Measurements from ENCODE around the gene LRRTM4. TPM values are rescaled to one million over a fixed set of nuclear protein-coding genes. Genes with fewer than 3 reads are reported as not detected.

The LRRTM4 gene
- polyA plus RNA-seq, 1 donor from 2014 or later, result 37.1 TPM

- TF ChIP-seq, protein P1, sequence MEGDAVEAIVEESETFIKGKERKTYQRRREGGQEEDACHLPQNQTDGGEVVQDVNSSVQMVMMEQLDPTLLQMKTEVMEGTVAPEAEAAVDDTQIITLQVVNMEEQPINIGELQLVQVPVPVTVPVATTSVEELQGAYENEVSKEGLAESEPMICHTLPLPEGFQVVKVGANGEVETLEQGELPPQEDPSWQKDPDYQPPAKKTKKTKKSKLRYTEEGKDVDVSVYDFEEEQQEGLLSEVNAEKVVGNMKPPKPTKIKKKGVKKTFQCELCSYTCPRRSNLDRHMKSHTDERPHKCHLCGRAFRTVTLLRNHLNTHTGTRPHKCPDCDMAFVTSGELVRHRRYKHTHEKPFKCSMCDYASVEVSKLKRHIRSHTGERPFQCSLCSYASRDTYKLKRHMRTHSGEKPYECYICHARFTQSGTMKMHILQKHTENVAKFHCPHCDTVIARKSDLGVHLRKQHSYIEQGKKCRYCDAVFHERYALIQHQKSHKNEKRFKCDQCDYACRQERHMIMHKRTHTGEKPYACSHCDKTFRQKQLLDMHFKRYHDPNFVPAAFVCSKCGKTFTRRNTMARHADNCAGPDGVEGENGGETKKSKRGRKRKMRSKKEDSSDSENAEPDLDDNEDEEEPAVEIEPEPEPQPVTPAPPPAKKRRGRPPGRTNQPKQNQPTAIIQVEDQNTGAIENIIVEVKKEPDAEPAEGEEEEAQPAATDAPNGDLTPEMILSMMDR (IDR thresholded peaks at IDR 0.05; ENCODE audit: poor library complexity, severe bottlenecking), result no peak
- TF ChIP-seq SMC3 (conservative IDR thresholded peaks at IDR 0.05; ENCODE audit: poor library complexity) (no peak), RAD21 (conservative IDR thresholded peaks at IDR 0.05) (no peak), EZH2 (IDR thresholded peaks at IDR 0.05; ENCODE audit: borderline replicate concordance, insufficient read depth, low read length, poor library complexity, severe bottlenecking) (no peak), POLR2AphosphoS5 (IDR thresholded peaks at IDR 0.05) (no peak), TAF1 (IDR thresholded peaks at IDR 0.05; ENCODE audit: low read depth) (no peak), MXI1 (conservative IDR thresholded peaks at IDR 0.05; ENCODE audit: poor library complexity, severe bottlenecking) (no peak), EP300 (conservative IDR thresholded peaks at IDR 0.05; ENCODE audit: poor library complexity, severe bottlenecking) (no peak)
- TF ChIP-seq, protein P2, sequence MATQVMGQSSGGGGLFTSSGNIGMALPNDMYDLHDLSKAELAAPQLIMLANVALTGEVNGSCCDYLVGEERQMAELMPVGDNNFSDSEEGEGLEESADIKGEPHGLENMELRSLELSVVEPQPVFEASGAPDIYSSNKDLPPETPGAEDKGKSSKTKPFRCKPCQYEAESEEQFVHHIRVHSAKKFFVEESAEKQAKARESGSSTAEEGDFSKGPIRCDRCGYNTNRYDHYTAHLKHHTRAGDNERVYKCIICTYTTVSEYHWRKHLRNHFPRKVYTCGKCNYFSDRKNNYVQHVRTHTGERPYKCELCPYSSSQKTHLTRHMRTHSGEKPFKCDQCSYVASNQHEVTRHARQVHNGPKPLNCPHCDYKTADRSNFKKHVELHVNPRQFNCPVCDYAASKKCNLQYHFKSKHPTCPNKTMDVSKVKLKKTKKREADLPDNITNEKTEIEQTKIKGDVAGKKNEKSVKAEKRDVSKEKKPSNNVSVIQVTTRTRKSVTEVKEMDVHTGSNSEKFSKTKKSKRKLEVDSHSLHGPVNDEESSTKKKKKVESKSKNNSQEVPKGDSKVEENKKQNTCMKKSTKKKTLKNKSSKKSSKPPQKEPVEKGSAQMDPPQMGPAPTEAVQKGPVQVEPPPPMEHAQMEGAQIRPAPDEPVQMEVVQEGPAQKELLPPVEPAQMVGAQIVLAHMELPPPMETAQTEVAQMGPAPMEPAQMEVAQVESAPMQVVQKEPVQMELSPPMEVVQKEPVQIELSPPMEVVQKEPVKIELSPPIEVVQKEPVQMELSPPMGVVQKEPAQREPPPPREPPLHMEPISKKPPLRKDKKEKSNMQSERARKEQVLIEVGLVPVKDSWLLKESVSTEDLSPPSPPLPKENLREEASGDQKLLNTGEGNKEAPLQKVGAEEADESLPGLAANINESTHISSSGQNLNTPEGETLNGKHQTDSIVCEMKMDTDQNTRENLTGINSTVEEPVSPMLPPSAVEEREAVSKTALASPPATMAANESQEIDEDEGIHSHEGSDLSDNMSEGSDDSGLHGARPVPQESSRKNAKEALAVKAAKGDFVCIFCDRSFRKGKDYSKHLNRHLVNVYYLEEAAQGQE (IDR thresholded peaks at IDR 0.05; ENCODE audit: borderline replicate concordance), result no peak
- no peaks in the 10 kb centered on the region for H3K9me2 ChIP-seq (ENCODE audit: insufficient read depth, low read length)
- H3K79me2 ChIP-seq (replicated peaks; ENCODE audit: insufficient read depth, low read length), result no peaks in the 10 kb centered on the region
- H3K4me3 ChIP-seq (ENCODE audit: low read length), result no peak overlapping the region
- no peaks in the 10 kb centered on the region for H4K20me1 ChIP-seq (ENCODE audit: insufficient read depth)
- H3K27ac ChIP-seq (ENCODE audit: low read length), result no peak overlapping the region
- H3K36me3 ChIP-seq (ENCODE audit: insufficient read depth, low read length), result no peaks in the 10 kb centered on the region
- no peaks in the 10 kb centered on the region for H3K27me3 ChIP-seq (ENCODE audit: insufficient read depth, low read depth, low read length)
- no peak overlapping the region for H2AFZ ChIP-seq (ENCODE audit: low read depth, low read length)
- H3K4me2 ChIP-seq (ENCODE audit: low read length), result no peak overlapping the region
- no peak overlapping the region for H3K9ac ChIP-seq (ENCODE audit: low read length)
- no peaks in the 10 kb centered on the region for H3F3A ChIP-seq (ENCODE audit: insufficient read depth, low read length, poor library complexity, severe bottlenecking)
- H3K9me3 ChIP-seq (ENCODE audit: low read length), result no peaks in the 10 kb centered on the region
Observed at GRCh38 chr2:76730021-76730420, 792.2 kb downstream of the LRRTM4 start.

DNA sequence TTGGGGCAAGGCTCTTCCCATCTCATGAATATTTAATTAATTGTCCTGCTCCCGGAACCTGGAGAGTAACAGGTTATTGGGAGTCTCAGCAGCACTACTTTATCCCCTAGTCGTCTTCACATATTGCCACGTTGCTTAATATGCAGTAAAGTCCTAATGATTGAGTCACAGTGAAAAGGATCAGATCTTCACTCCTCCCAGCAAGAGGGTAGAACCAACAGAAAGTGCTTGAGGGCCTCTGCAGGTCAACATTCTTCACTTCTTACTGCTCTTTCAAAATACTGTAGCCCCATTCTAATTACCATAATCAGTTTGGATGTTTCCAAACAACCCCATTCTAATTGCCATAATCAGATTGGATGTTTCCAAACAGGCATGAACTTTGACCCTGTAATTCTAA, 801.0 kb downstream of the LRRTM4 start:
- Histone ChIP-seq H3F3A (ENCODE audit: insufficient read depth, low read length, poor library complexity, severe bottlenecking) (no peaks in the 10 kb centered on the region), H3K4me3 (ENCODE audit: low read length) (no peak overlapping the region), H3K79me2 (replicated peaks; ENCODE audit: insufficient read depth, low read length) (no peaks in the 10 kb centered on the region), H3K4me2 (ENCODE audit: low read length) (no peak overlapping the region), H2AFZ (ENCODE audit: low read depth, low read length) (no peak overlapping the region), H3K27ac (ENCODE audit: low read length) (no peak overlapping the region), H4K20me1 (ENCODE audit: insufficient read depth) (no peaks in the 10 kb centered on the region), H3K36me3 (ENCODE audit: insufficient read depth, low read length) (no peaks in the 10 kb centered on the region), H3K27me3 (ENCODE audit: insufficient read depth, low read depth, low read length) (no peaks in the 10 kb centered on the region), H3K9me2 (ENCODE audit: insufficient read depth, low read length) (no peaks in the 10 kb centered on the region), H3K9ac (ENCODE audit: low read length) (no peak overlapping the region), H3K9me3 (ENCODE audit: low read length) (no peaks in the 10 kb centered on the region)
- no peak for TF ChIP-seq POLR2AphosphoS5 (IDR thresholded peaks at IDR 0.05)
- no peak for TF ChIP-seq EZH2 (IDR thresholded peaks at IDR 0.05; ENCODE audit: borderline replicate concordance, insufficient read depth, low read length, poor library complexity, severe bottlenecking)
- no peak for TF ChIP-seq TAF1 (IDR thresholded peaks at IDR 0.05; ENCODE audit: low read depth)
- no peak for TF ChIP-seq EP300 (conservative IDR thresholded peaks at IDR 0.05; ENCODE audit: poor library complexity, severe bottlenecking)
- TF ChIP-seq, protein P1 (IDR thresholded peaks at IDR 0.05; ENCODE audit: poor library complexity, severe bottlenecking), result no peak
- no peak for TF ChIP-seq SMC3 (conservative IDR thresholded peaks at IDR 0.05; ENCODE audit: poor library complexity)
- TF ChIP-seq, protein P2 (IDR thresholded peaks at IDR 0.05; ENCODE audit: borderline replicate concordance), result no peak
- TF ChIP-seq RAD21 (conservative IDR thresholded peaks at IDR 0.05), result no peak
- TF ChIP-seq MXI1 (conservative IDR thresholded peaks at IDR 0.05; ENCODE audit: poor library complexity, severe bottlenecking), result no peak
